HG03039 (cell line): ENCODE data around the gene FOXD3.
"Not testable (repeated sequence)": the region's sequence is repeated elsewhere in the genome, so short reads cannot be mapped to it uniquely, and the experiment has no call there.

Experiments
- ATAC-seq: cut with Tn5 transposase; IDR thresholded peaks from one replicate; pipeline ENCODE4 v1.9.1; 2021; ENCODE audit warnings: mild to moderate bottlenecking, moderate library complexity; ENCODE audit not compliant: unreplicated experiment

FOXD3 gene

DNA sequence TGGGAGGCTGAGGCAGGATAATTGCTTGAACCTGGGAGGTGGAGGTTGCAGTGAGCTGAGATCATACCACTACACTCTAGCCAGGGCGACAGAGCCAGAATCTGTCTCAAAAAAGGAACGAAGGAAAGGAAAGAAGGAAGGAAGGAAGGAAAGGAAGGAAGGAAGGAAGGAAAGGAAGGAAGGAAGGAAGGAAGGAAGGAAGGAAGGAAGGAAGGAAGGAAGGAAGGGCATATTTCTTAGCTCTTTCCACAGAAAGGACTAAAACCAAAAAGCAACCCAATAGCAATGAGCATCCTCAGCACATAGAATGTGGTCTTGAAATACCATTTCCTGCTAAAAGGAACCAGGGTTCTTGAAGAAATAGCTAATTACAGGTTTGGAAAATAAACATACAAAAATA lies 33.9 kb downstream of the FOXD3 start:
- ATAC-seq = not testable (repeated sequence)

DNA sequence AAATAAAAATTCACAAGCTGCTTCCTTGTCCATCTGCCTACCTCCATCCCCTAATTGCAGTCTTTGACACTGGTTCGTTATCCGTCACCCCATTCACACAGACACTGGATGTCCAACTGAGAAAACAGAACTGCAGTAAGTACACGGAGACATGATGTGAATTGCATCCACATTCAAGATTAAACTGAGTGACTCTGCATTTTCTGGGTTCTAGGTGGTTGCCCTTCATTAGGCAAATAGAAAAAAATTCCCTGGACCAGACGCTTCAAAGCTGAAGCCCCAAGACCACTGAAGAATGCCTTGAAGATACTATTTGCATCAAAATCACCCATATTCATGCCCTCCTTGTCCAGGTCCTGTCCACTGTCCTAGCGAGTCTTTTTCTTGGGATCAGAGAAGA lies 37.2 kb downstream of the FOXD3 start:
- ATAC-seq = no peak

DNA sequence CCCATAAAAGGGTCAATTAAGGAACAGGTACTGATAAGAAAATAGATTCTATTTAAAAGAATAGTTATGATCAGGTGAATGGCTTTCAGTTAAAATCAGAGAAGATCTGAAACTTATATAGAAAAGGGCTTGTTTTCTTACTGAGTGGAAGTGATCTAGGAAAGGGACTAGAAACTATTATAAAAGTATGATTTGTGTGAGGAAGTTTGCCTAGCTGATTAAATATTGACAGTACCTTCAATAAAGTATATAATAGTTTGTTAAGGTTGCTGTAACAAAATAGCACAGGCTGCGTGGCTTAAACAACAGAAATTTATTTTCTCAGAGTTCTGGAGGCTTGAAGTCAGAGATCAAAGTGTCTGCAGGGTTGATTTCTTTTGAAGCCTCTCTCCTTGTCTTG lies 39.7 kb downstream of the FOXD3 start:
- no peak for ATAC-seq

DNA sequence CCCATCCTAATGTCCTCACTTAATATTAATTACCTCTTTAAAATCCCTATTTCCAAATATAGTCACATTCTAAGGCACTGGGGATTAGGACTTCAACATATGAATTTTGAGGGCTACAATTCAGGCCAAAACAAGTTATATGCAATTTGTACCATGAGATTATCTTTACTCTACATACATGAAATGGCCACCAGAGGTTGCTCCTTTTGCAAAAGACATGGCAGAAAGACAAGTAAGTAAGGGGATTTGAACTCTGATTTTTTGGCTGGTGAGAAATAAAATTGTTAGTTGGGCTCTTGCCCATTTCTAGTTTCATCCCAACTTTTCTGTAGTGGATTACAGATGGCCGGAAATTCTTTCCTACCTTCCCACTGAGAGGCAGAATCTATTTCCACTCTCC lies 40.2 kb downstream of the FOXD3 start:
- ATAC-seq = no peak

DNA sequence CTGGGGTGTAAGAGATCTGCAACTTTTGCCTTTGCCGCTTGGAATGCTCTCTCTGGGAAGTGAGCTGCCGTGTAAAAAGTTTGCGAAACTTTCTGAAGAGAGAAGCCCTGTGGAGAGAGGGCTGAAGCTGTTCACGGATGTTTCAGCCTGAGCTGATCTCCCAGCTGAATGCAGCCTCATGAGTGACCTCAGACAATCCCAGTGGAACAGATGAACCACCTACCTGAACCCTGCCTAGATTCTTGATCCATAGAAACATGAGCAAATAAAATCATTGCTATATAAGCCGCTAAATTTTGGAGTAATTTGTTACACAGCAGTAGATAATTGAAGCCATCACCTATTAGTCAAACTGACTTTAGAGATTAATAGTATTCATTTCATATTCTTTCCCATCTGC lies 40.6 kb downstream of the FOXD3 start:
- ATAC-seq = no peak

DNA sequence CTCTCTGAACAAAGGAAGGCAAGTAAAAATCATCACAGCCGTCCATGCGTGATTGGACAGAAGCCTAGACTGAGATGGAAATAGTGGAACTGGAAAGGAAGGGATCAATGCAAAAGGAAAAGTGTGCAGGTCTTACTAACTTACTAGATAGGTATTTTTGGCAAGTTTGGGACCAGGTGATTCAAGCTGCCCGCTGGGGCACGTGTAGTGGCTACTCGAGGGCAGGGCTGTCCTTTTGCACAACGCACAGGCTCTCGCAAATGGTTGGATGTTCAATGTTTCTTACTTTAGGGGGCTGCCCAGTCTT lies 44.5 kb downstream of the FOXD3 start:
- ATAC-seq = no peak

DNA sequence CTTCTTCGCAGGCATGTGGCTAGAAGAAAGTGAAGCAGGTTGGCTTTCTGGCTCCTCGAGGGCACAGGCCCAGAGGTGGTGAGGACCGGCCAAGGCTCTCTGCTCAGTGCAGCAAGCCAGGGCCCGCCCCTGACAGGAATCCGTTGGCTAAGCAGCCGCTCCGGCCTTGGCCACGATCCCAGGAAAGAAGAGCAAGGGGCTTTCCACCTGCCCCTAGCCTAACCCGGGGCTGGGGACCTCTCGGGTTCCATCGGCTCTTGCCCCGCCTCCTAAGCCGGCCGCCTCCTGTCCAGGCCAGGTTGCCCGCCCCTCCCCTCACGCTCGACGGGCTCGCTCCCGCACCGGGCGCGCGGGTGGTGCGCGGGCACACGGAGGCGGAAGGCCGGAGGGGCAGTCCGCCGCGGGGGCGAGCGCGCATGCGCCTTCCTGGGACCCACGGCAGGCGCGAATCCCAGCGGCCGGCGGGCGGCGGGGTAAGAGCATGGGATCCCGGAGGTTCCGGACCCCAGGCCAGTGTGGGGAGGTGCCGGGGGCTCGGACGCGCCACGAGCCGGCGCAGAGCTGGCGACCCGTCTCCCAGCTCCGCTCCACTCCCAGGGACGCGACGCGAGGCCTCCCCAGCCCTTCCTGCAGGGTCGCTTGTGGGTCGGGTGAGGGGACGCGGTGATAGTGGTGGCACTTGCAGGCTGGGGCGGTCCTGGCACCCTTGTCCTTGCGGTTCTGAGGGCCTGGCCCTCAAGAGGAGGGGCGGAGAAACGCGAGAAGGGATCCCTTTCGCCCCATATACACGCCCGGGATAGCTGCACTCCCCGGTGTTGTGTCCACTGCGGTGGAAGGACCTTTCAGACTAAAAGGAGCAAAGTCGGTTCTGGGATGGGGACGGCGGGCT lies 45.1 kb downstream of the FOXD3 start, which contains the start of gene ALG6:
ALG6 (plus strand) TSS at position 413 of the 889 bp plus-strand sequence. CDS start 3,351 bp downstream, outside the sequence.
- ATAC-seq = peak; percentile 96

DNA sequence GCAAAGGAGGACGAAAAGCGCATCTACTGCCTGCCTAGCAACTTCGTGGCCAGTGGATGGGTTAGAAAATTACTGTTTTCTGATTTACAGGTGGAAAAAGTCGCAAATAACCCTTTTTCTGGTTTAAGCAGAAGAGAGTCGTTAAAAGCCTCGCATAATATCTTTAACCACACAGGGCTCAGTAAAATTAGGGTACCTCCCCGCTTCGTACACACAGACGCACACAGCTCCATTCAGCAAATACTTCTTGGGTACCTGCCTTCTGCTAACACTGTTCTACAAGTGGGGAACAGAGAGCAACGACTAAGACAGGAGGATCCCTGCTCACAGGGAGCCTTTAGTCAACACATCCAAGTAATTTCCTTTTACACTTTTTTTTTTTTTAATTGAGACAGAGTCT lies 45.8 kb downstream of the FOXD3 start:
- no peak for ATAC-seq
